ENCODE measurements around the gene OR10D3. TPM values are rescaled to one million over a fixed set of nuclear protein-coding genes. Genes with fewer than 3 reads are reported as not detected.

OR10D3 gene
- polyA plus RNA-seq, 1 of the 3 experiments (the other 2 are of a cell fraction), result not detected

- no peak for DNase-seq
- H3K4me3 ChIP-seq (ENCODE audit: low read depth in 2 of 2, low read length in 1 of 2), result no peak overlapping the region
- TF ChIP-seq RFX5 (IDR thresholded peaks at IDR 0.05; ENCODE audit: low read length), result no peak
- TF ChIP-seq MEF2A (IDR thresholded peaks at IDR 0.05; ENCODE audit: borderline replicate concordance, low read depth), result no peak
- no peak for TF ChIP-seq TCF12 (IDR thresholded peaks at IDR 0.05)
- no peak for TF ChIP-seq GATA2 (CRISPR knock-in tag; IDR thresholded peaks at IDR 0.05)
- no peak for TF ChIP-seq RAD21 (IDR thresholded peaks at IDR 0.05; ENCODE audit: low read length)
- TF ChIP-seq POLR2AphosphoS5 (IDR thresholded peaks at IDR 0.05; ENCODE audit: low read depth, low read length), result no peak
- no peak for TF ChIP-seq NFIC (IDR thresholded peaks at IDR 0.05; ENCODE audit: borderline replicate concordance)
- no peak for TF ChIP-seq MAX (IDR thresholded peaks at IDR 0.05; ENCODE audit: low read depth)
- H3K9ac ChIP-seq, result no peak overlapping the region
- no peaks in the 10 kb centered on the region for H3K9me3 ChIP-seq
- no peak overlapping the region for H3K27ac ChIP-seq (ENCODE audit: low read depth in 2 of 2, low read length in 1 of 2)
- no peak overlapping the region for H2AFZ ChIP-seq (ENCODE audit: low read depth)
- H3K4me1 ChIP-seq (ENCODE audit: control insufficient read depth in 1 of 2, insufficient read depth in 2 of 2, low read depth in 1 of 2, low read length in 1 of 2), result no peaks in the 10 kb centered on the region
- H3K36me3 ChIP-seq (replicated peaks in 1 of 2; ENCODE audit: control insufficient read depth in 1 of 2, insufficient read depth in 2 of 2, low read length in 1 of 2), result no peaks in the 10 kb centered on the region
- no peaks in the 10 kb centered on the region for H3K79me2 ChIP-seq (ENCODE audit: insufficient read depth)
- H3K27me3 ChIP-seq (ENCODE audit: insufficient read depth), result no peaks in the 10 kb centered on the region; the same call in 1 of the 2 replicates
- no peaks in the 10 kb centered on the region for H3K9me2 ChIP-seq
- WGBS (ENCODE audit: low lambda C conversion rate), result 0% methylated on average over 2 of the region's 2 CpGs
- H4K20me1 ChIP-seq (ENCODE audit: insufficient read depth), result no peaks in the 10 kb centered on the region
- POLR2A ChIA-PET, result no interaction called here
- CTCF ChIA-PET, result interaction anchor here (1.0 to 13.1 kb wide), 4 partner anchors 11 to 133 kb away, joined by 3 to 247 read pairs (median 4); no protein-coding TSS in a partner anchor
- H3F3A ChIP-seq (replicated peaks; ENCODE audit: insufficient read depth), result no peaks in the 10 kb centered on the region
- no peak overlapping the region for H3K4me2 ChIP-seq
Observed at GRCh38 chr11:124197999-124198398, 14.9 kb downstream of the OR10D3 start.

- CTCF ChIA-PET, result interaction anchor here (1.3 to 13.1 kb wide), 3 partner anchors 90 to 134 kb away, joined by 3 to 247 read pairs (median 3); no protein-coding TSS in a partner anchor
Observed at GRCh38 chr11:124198897-124199296, 15.8 kb downstream of the OR10D3 start.

More at GRCh38 chr11:124198897-124199296, 15.8 kb downstream of the OR10D3 start:
- no peak overlapping the region for H2AFZ ChIP-seq (ENCODE audit: low read depth)
- no peak overlapping the region for H3K4me3 ChIP-seq (ENCODE audit: low read depth in 2 of 2, low read length in 1 of 2)
- no peaks in the 10 kb centered on the region for H3K9me2 ChIP-seq
- H3K4me1 ChIP-seq (ENCODE audit: control insufficient read depth in 1 of 2, insufficient read depth in 2 of 2, low read depth in 1 of 2, low read length in 1 of 2), result no peaks in the 10 kb centered on the region
- no peaks in the 10 kb centered on the region for H4K20me1 ChIP-seq (ENCODE audit: insufficient read depth)
- H3K27ac ChIP-seq (ENCODE audit: low read depth in 2 of 2, low read length in 1 of 2), result no peak overlapping the region
- H3K9ac ChIP-seq, result no peak overlapping the region
- H3K36me3 ChIP-seq (replicated peaks in 1 of 2; ENCODE audit: control insufficient read depth in 1 of 2, insufficient read depth in 2 of 2, low read length in 1 of 2), result no peaks in the 10 kb centered on the region
- DNase-seq, result no peak
- TF ChIP-seq POLR2AphosphoS5 (IDR thresholded peaks at IDR 0.05; ENCODE audit: low read depth, low read length) (no peak), RCOR1 (IDR thresholded peaks at IDR 0.05; ENCODE audit: low read length) (no peak), YY1 (IDR thresholded peaks at IDR 0.05; ENCODE audit: low read depth) (no peak), CHD2 (IDR thresholded peaks at IDR 0.05; ENCODE audit: low read length, partially characterized antibody) (no peak), REST (IDR thresholded peaks at IDR 0.05; ENCODE audit: low read depth, low read length) (no peak), FOXJ3 (CRISPR knock-in tag; IDR thresholded peaks at IDR 0.05) (no peak), TAF1 (IDR thresholded peaks at IDR 0.05; ENCODE audit: borderline replicate concordance, low read depth, low read length) (no peak), MXI1 (IDR thresholded peaks at IDR 0.05; ENCODE audit: low read depth, low read length) (no peak), GABPA (IDR thresholded peaks at IDR 0.05; ENCODE audit: low read depth) (no peak), FOXM1 (IDR thresholded peaks at IDR 0.05; ENCODE audit: low read depth) (no peak), RFX5 (IDR thresholded peaks at IDR 0.05; ENCODE audit: low read length) (no peak), MEF2A (IDR thresholded peaks at IDR 0.05; ENCODE audit: borderline replicate concordance, low read depth) (no peak)
- no peaks in the 10 kb centered on the region for H3F3A ChIP-seq (replicated peaks; ENCODE audit: insufficient read depth)
- H3K4me2 ChIP-seq, result no peak overlapping the region
- no peaks in the 10 kb centered on the region for H3K9me3 ChIP-seq
- no peaks in the 10 kb centered on the region for H3K79me2 ChIP-seq (ENCODE audit: insufficient read depth)
- H3K27me3 ChIP-seq (ENCODE audit: insufficient read depth), result no peaks in the 10 kb centered on the region; the same call in 1 of the 2 replicates
- POLR2A ChIA-PET, result no interaction called here
- 45% methylated on average over 7 of the region's 7 CpGs for WGBS (ENCODE audit: low lambda C conversion rate)

All from SK-N-SH (cell line).